ENCODE data around the gene RACK1. TPM values are rescaled to one million over a fixed set of nuclear protein-coding genes. Genes with fewer than 3 reads are reported as not detected.

RACK1 gene
- total and polyA plus RNA-seq, 2 donors (not counting 3 experiments of a cell fraction or from before 2014, with no cell fraction given) = 1,910 to 5,629 TPM

DNA sequence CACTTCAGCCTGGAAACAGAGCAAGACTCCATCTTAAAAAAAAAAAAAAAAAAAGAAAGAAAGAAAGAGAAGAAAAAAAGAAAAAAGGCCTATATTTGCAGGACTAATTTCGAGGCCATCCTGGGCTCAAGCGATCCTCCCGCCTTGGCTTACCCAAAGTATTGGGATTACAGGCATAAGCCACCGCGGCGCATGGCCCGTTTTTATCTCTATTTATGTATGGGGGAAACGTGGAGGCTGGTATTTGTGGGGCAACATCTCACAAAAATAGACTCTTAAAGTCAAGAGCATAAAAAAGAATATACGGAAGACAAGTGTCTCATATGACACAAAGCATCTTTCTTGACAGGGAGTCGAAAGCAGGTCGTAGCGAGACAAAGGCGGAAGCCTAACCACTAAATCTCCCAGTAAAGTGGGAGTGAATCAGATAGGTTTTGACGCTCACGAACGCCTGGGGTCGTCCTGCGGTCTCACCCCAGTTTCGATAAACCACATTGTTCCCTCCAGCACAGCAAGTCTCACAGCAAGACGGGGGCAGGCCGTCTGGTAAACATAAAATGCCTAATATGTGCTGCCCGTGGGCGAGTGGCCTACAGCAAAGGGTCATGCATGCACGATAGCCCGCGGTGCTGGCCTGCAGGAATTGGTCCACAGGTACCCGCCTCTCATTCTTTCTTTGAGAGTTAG lies 22.5 kb downstream of the RACK1 start:
- dilution Hi-C loops (cut with MboI; ENCODE audit: extremely low pct_ligation_motif_present, low sequenced_read_pairs) = no loop called here
- no TSS peak for BruUV-seq (replicated peaks)
- no peak overlapping the region for H3K4me2 ChIP-seq (ENCODE audit: insufficient read depth, low read length)

More for the DNA sequence above, 22.5 kb downstream of the RACK1 start:
- Histone ChIP-seq H3K9ac (replicated peaks; ENCODE audit: extremely low read depth, insufficient read depth, low read length) (no peak overlapping the region), H3K4me1 (ENCODE audit: control insufficient read depth, extremely low read depth, insufficient read depth, low read length) (peaks cover 20% of the 10 kb centered on the region), H3K27ac (ENCODE audit: insufficient read depth, low read depth, low read length) (no peak overlapping the region), H4K20me1 (replicated peaks; ENCODE audit: control insufficient read depth, extremely low read depth, insufficient read depth, low read length) (no peaks in the 10 kb centered on the region), H2AFZ (ENCODE audit: low read depth, low read length) (no peak overlapping the region), H3K9me3 (replicated peaks; ENCODE audit: control insufficient read depth, insufficient read depth, low read length) (no peaks in the 10 kb centered on the region), H3K27me3 (ENCODE audit: control insufficient read depth in 2 of 2, insufficient read depth in 2 of 2, low read length in 2 of 2) (no peaks in the 10 kb centered on the region), H3K79me2 (ENCODE audit: control insufficient read depth, insufficient read depth, low read length) (peaks cover 9% of the 10 kb centered on the region), H3K9me1 (replicated peaks; ENCODE audit: control insufficient read depth, extremely low read depth, insufficient read depth, low read length) (no peaks in the 10 kb centered on the region), H3K4me3 (replicated peaks in 1 of 3; ENCODE audit: insufficient read depth in 1 of 3, low read depth in 1 of 3, low read length in 3 of 3) (no peak overlapping the region), H3K36me3 (ENCODE audit: control insufficient read depth in 2 of 2, extremely low read depth in 1 of 2, insufficient read depth in 2 of 2, low read length in 2 of 2) (no peaks in the 10 kb centered on the region)
- FAIRE-seq (no peak), DNase-seq (ENCODE audit: low read depth, low spot score) (no peak)
- ChIA-PET CTCF (no interaction called here), POLR2A (interaction anchor here (1.6 to 1.7 kb wide), 2 partner anchors 14 to 33 kb away, joined by 3 to 6 read pairs; no protein-coding TSS in a partner anchor)
- no peak for TF ChIP-seq MYC (IDR thresholded peaks at IDR 0.05; ENCODE audit: low read depth, low read length)
- no peak for TF ChIP-seq POLR2A (IDR thresholded peaks at IDR 0.05; ENCODE audit: low read depth, low read length)
- TF ChIP-seq EZH2 (IDR thresholded peaks at IDR 0.05; ENCODE audit: borderline replicate concordance, low read depth, low read length, severe bottlenecking) = no peak
- TF ChIP-seq GATA2 (IDR thresholded peaks at IDR 0.05; ENCODE audit: insufficient read depth, insufficient read length, low read depth, low read length) = no peak
- TF ChIP-seq FOS (IDR thresholded peaks at IDR 0.05; ENCODE audit: borderline replicate concordance, insufficient read depth, low read length) = no peak
- TF ChIP-seq, protein P1, sequence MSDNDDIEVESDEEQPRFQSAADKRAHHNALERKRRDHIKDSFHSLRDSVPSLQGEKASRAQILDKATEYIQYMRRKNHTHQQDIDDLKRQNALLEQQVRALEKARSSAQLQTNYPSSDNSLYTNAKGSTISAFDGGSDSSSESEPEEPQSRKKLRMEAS (IDR thresholded peaks at IDR 0.05; ENCODE audit: insufficient read depth, insufficient read length) = no peak
- TF ChIP-seq, protein P2, sequence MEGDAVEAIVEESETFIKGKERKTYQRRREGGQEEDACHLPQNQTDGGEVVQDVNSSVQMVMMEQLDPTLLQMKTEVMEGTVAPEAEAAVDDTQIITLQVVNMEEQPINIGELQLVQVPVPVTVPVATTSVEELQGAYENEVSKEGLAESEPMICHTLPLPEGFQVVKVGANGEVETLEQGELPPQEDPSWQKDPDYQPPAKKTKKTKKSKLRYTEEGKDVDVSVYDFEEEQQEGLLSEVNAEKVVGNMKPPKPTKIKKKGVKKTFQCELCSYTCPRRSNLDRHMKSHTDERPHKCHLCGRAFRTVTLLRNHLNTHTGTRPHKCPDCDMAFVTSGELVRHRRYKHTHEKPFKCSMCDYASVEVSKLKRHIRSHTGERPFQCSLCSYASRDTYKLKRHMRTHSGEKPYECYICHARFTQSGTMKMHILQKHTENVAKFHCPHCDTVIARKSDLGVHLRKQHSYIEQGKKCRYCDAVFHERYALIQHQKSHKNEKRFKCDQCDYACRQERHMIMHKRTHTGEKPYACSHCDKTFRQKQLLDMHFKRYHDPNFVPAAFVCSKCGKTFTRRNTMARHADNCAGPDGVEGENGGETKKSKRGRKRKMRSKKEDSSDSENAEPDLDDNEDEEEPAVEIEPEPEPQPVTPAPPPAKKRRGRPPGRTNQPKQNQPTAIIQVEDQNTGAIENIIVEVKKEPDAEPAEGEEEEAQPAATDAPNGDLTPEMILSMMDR (IDR thresholded peaks at IDR 0.05; ENCODE audit: extremely low read depth in 1 of 2, insufficient read depth in 1 of 2, low read depth in 1 of 2, low read length in 2 of 2) = no peak
- no peak for TF ChIP-seq JUN (IDR thresholded peaks at IDR 0.05; ENCODE audit: borderline replicate concordance, insufficient read depth, insufficient read length, low read depth)
- no peak for TF ChIP-seq POLR2AphosphoS5 (IDR thresholded peaks at IDR 0.05; ENCODE audit: insufficient read depth, low read depth, low read length)
- intact Hi-C loops (cut with micrococcal nuclease) = no loop called here

All from endothelial cell of umbilical vein (primary cell).